HepG2 (cell line): ENCODE results near the gene PLEKHB1.

Experiments
- ETS1 ChIP-seq: sonication (generic); formaldehyde crosslinking; IDR thresholded peaks from 2 replicates; pipeline ENCODE4 v1.4.0; 2020; ENCODE audit warnings: missing genetic modification reagents
- NR3C1 ChIP-seq: sonication (generic); formaldehyde crosslinking; IDR thresholded peaks from 2 replicates; pipeline ENCODE4 v1.4.0; 2020; ENCODE audit warnings: missing genetic modification reagents
- TF ChIP-seq, protein P1 (sequence below): sonication (generic); formaldehyde crosslinking; IDR thresholded peaks from 2 replicates; pipeline ENCODE4 v1.5.0; 2020; ENCODE audit warnings: mild to moderate bottlenecking, missing genetic modification reagents, moderate library complexity
- TF ChIP-seq, protein P2 (sequence below): sonication (generic); formaldehyde crosslinking; IDR thresholded peaks from 2 replicates; pipeline ENCODE4 v1.8.0; 2022; ENCODE audit warnings: missing genetic modification reagents, mild to moderate bottlenecking, borderline replicate concordance

DNA sequence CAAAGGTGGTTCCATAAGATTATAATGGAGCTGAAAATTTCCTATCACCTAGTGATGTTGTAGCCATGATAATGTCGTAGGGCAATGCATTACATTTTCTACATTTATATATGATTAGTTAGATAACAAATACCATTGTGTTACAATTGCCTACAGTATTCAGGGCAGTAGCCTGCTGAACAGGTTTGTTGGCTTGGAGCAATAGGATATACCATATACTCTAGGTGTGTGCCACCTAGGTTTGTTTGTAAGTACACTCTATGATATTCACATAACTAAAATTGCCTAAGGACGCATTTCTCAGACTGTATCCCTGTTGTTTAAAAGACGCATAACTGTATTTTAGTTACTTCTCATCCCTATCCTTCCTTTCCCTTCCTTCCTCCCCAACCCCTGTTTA lies 13.6 kb downstream of the PLEKHB1 start:
- TF ChIP-seq, protein P1, sequence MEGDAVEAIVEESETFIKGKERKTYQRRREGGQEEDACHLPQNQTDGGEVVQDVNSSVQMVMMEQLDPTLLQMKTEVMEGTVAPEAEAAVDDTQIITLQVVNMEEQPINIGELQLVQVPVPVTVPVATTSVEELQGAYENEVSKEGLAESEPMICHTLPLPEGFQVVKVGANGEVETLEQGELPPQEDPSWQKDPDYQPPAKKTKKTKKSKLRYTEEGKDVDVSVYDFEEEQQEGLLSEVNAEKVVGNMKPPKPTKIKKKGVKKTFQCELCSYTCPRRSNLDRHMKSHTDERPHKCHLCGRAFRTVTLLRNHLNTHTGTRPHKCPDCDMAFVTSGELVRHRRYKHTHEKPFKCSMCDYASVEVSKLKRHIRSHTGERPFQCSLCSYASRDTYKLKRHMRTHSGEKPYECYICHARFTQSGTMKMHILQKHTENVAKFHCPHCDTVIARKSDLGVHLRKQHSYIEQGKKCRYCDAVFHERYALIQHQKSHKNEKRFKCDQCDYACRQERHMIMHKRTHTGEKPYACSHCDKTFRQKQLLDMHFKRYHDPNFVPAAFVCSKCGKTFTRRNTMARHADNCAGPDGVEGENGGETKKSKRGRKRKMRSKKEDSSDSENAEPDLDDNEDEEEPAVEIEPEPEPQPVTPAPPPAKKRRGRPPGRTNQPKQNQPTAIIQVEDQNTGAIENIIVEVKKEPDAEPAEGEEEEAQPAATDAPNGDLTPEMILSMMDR (CRISPR knock-in tag) = no peak
- no peak for TF ChIP-seq ETS1 (CRISPR knock-in tag)
- TF ChIP-seq, protein P2, sequence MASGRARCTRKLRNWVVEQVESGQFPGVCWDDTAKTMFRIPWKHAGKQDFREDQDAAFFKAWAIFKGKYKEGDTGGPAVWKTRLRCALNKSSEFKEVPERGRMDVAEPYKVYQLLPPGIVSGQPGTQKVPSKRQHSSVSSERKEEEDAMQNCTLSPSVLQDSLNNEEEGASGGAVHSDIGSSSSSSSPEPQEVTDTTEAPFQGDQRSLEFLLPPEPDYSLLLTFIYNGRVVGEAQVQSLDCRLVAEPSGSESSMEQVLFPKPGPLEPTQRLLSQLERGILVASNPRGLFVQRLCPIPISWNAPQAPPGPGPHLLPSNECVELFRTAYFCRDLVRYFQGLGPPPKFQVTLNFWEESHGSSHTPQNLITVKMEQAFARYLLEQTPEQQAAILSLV (CRISPR knock-in tag) = no peak
- TF ChIP-seq NR3C1 = no peak
